HEK293 (cell line): ENCODE data around the gene SMOC1.

Experiments
- CTCF ChIA-PET: fragments of 350-600 bp; formaldehyde crosslinking; extraction: SDS; loops from one replicate; lab custom pipeline; 2021; ENCODE audit warnings: antibody characterized with exemption; lab: Yijun Ruan, JAX
- POLR2A ChIA-PET: fragments of 300-600 bp; formaldehyde crosslinking; extraction: SDS; loops from one replicate; lab custom pipeline; 2020; ENCODE audit warnings: antibody characterized with exemption, inconsistent platforms; lab: Yijun Ruan, JAX
- H3K27ac ChIP-seq: fragments of 200-500 bp; sonication (Bioruptor generic); 2 replicates; pipeline ENCODE4 v1.5.1; 2014; ENCODE audit warnings: low read depth, low read length, control low read depth, inconsistent platforms; ENCODE audit errors: extremely low read depth
- H3K36me3 ChIP-seq, 2 experiments: fragments of 200-500 bp in 1 of 2; sonication (Bioruptor generic) in 1 of 2; 1 replicate in 1 of 2; 2 replicates in 1 of 2; pipeline ENCODE4 v1.5.1; 2014 to 2017; ENCODE audit warnings: inconsistent platforms in 2 of 2, low read length in 2 of 2; ENCODE audit not compliant: control insufficient read depth in 2 of 2, insufficient read depth in 1 of 2
- H3K4me1 ChIP-seq: fragments of 200-500 bp; sonication (Bioruptor generic); 2 replicates; pipeline ENCODE4 v1.5.1; 2014; ENCODE audit warnings: mild to moderate bottlenecking, low read length, inconsistent platforms; ENCODE audit not compliant: control insufficient read depth, insufficient read depth
- H3K4me3 ChIP-seq: 2 replicates; pipeline ENCODE4 v1.5.1; 2011; ENCODE audit warnings: low read depth, mild to moderate bottlenecking, control low read depth, low read length, moderate library complexity
- H3K9me3 ChIP-seq: fragments of 200-500 bp; sonication (Bioruptor generic); 2 replicates; pipeline ENCODE4 v1.5.1; 2014; ENCODE audit warnings: low read depth, low read length, inconsistent platforms; ENCODE audit not compliant: control insufficient read depth, insufficient read depth
- ATF2 ChIP-seq: fragments of 450-650 bp; formaldehyde crosslinking; IDR thresholded peaks from 2 replicates; pipeline ENCODE4 v1.5.1; 2016; ENCODE audit warnings: missing biosample characterization, missing genetic modification characterization, low read depth
- EGR2 ChIP-seq: fragments of 450-650 bp; formaldehyde crosslinking; IDR thresholded peaks from 2 replicates; pipeline ENCODE4 v1.5.1; 2016; ENCODE audit warnings: low read depth, missing biosample characterization, missing genetic modification characterization
- HOXA7 ChIP-seq: sonication (generic); formaldehyde crosslinking; IDR thresholded peaks from 2 replicates; pipeline ENCODE4 v1.8.1; 2022; ENCODE audit warnings: missing genetic modification reagents, borderline replicate concordance
- IKZF3 ChIP-seq: fragments of 450-650 bp; IDR thresholded peaks from 2 replicates; pipeline ENCODE4 v1.5.0; 2018; ENCODE audit warnings: missing biosample characterization, mild to moderate bottlenecking, missing genetic modification characterization, moderate library complexity
- MZF1 ChIP-seq: fragments of 450-650 bp; formaldehyde crosslinking; IDR thresholded peaks from 2 replicates; pipeline ENCODE4 v1.5.1; 2017; ENCODE audit warnings: missing biosample characterization, missing genetic modification characterization, borderline replicate concordance
- ZBTB8A ChIP-seq: fragments of 450-650 bp; formaldehyde crosslinking; IDR thresholded peaks from 2 replicates; pipeline ENCODE4 v1.5.1; 2016; ENCODE audit warnings: missing biosample characterization, missing genetic modification characterization
- ZIC2 ChIP-seq: fragments of 450-650 bp; formaldehyde crosslinking; IDR thresholded peaks from 2 replicates; pipeline ENCODE4 v1.5.1; 2016; ENCODE audit warnings: missing biosample characterization, missing genetic modification characterization
- ZNF10 ChIP-seq: fragments of 450-650 bp; formaldehyde crosslinking; IDR thresholded peaks from 2 replicates; pipeline ENCODE4 v1.5.1; 2017; ENCODE audit warnings: missing biosample characterization, missing genetic modification characterization
- ZNF133 ChIP-seq: fragments of 450-650 bp; formaldehyde crosslinking; IDR thresholded peaks from 2 replicates; pipeline ENCODE4 v1.5.1; 2016; ENCODE audit warnings: missing biosample characterization, missing genetic modification characterization
- ZNF324 ChIP-seq: fragments of 450-650 bp; formaldehyde crosslinking; IDR thresholded peaks from 2 replicates; pipeline ENCODE4 v1.5.1; 2016; ENCODE audit warnings: missing biosample characterization, missing genetic modification characterization
- ZNF510 ChIP-seq: fragments of 450-650 bp; formaldehyde crosslinking; IDR thresholded peaks from 2 replicates; pipeline ENCODE4 v1.5.1; 2018; ENCODE audit warnings: mild to moderate bottlenecking, missing genetic modification characterization, missing biosample characterization; ENCODE audit not compliant: insufficient replicate concordance
- ZNF521 ChIP-seq: fragments of 450-650 bp; formaldehyde crosslinking; IDR thresholded peaks from 2 replicates; pipeline ENCODE4 v1.5.1; 2017; ENCODE audit warnings: missing biosample characterization, mild to moderate bottlenecking, missing genetic modification characterization
- ZNF585B ChIP-seq: fragments of 450-650 bp; formaldehyde crosslinking; IDR thresholded peaks from 2 replicates; pipeline ENCODE4 v1.5.1; 2016; ENCODE audit warnings: missing biosample characterization, missing genetic modification characterization
- ZNF621 ChIP-seq: fragments of 450-650 bp; formaldehyde crosslinking; IDR thresholded peaks from 2 replicates; pipeline ENCODE4 v1.5.1; 2017; ENCODE audit warnings: missing biosample characterization, missing genetic modification characterization
- ZNF658 ChIP-seq: fragments of 450-650 bp; formaldehyde crosslinking; IDR thresholded peaks from 2 replicates; pipeline ENCODE4; 2016; ENCODE audit warnings: missing biosample characterization, missing genetic modification characterization
- ZNF660 ChIP-seq: fragments of 450-650 bp; IDR thresholded peaks from 2 replicates; pipeline ENCODE4 v1.5.1; 2018; ENCODE audit warnings: missing biosample characterization, mild to moderate bottlenecking, missing genetic modification characterization
- ZNF768 ChIP-seq: fragments of 450-650 bp; formaldehyde crosslinking; IDR thresholded peaks from 2 replicates; pipeline ENCODE4 v1.5.1; 2018; ENCODE audit warnings: missing biosample characterization, mild to moderate bottlenecking, missing genetic modification characterization
- ZNF791 ChIP-seq: fragments of 450-650 bp; formaldehyde crosslinking; IDR thresholded peaks from 2 replicates; pipeline ENCODE4 v1.5.1; 2016; ENCODE audit warnings: missing biosample characterization, missing genetic modification characterization
- TF ChIP-seq, protein P1 (sequence below): fragments of 450-650 bp; formaldehyde crosslinking; IDR thresholded peaks from 2 replicates; pipeline ENCODE4 v1.5.1; 2016; ENCODE audit warnings: missing biosample characterization, missing genetic modification characterization, borderline replicate concordance
- TF ChIP-seq, protein P2 (sequence below): sonication (generic); formaldehyde crosslinking; IDR thresholded peaks from 2 replicates; pipeline ENCODE4 v1.8.1; 2022; ENCODE audit warnings: mild to moderate bottlenecking, moderate library complexity, missing genetic modification reagents

Gene SMOC1

DNA sequence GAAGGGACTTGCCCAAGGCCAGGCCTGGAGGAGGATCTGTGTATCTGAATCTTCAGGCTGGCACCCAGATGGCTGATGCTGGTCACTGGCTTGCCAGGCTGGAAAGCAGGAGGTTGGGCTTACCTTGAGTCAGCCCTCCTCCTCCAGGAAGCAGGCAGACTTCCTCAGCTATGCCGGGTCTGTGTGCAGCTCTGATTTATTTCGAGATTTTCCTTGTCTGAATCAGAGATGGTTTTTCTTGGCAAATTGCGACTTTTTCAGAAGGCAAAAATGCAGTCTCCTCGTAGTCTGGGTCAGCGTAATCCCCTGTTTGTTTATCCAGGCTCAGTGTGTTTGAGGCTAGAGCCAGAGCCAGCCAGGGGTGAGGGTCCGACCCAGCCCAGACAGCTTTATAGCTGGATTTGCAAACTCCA lies 48.9 kb downstream of the SMOC1 start (continued):
- TF ChIP-seq IKZF3 (tag by site-specific recombination) (no peak), ZNF133 (no peak), ZNF621 (tag by site-specific recombination) (no peak), ZNF660 (tag by site-specific recombination) (no peak), EGR2 (no peak), ZBTB8A (tag by site-specific recombination) (no peak), ZNF324 (tag by site-specific recombination) (no peak)

GRCh38 chr14:69930780-69931379 lies 51.7 kb downstream of the SMOC1 start:
- Histone ChIP-seq H3K4me3 (no peak overlapping the region), H3K36me3 (peaks cover 0 to 7% of the 10 kb centered on the region in 2 experiments; a peak in 1 of 3 replicates), H3K27ac (no peak overlapping the region), H3K9me3 (no peaks in the 10 kb centered on the region), H3K4me1 (no peaks in the 10 kb centered on the region)
- TF ChIP-seq ZNF133: no peak
- TF ChIP-seq ZNF521: no peak
- TF ChIP-seq, protein P1, sequence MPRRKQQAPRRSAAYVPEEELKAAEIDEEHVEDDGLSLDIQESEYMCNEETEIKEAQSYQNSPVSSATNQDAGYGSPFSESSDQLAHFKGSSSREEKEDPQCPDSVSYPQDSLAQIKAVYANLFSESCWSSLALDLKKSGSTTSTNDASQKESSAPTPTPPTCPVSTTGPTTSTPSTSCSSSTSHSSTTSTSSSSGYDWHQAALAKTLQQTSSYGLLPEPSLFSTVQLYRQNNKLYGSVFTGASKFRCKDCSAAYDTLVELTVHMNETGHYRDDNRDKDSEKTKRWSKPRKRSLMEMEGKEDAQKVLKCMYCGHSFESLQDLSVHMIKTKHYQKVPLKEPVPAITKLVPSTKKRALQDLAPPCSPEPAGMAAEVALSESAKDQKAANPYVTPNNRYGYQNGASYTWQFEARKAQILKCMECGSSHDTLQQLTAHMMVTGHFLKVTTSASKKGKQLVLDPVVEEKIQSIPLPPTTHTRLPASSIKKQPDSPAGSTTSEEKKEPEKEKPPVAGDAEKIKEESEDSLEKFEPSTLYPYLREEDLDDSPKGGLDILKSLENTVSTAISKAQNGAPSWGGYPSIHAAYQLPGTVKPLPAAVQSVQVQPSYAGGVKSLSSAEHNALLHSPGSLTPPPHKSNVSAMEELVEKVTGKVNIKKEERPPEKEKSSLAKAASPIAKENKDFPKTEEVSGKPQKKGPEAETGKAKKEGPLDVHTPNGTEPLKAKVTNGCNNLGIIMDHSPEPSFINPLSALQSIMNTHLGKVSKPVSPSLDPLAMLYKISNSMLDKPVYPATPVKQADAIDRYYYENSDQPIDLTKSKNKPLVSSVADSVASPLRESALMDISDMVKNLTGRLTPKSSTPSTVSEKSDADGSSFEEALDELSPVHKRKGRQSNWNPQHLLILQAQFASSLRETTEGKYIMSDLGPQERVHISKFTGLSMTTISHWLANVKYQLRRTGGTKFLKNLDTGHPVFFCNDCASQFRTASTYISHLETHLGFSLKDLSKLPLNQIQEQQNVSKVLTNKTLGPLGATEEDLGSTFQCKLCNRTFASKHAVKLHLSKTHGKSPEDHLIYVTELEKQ: no peak
- TF ChIP-seq, protein P2, sequence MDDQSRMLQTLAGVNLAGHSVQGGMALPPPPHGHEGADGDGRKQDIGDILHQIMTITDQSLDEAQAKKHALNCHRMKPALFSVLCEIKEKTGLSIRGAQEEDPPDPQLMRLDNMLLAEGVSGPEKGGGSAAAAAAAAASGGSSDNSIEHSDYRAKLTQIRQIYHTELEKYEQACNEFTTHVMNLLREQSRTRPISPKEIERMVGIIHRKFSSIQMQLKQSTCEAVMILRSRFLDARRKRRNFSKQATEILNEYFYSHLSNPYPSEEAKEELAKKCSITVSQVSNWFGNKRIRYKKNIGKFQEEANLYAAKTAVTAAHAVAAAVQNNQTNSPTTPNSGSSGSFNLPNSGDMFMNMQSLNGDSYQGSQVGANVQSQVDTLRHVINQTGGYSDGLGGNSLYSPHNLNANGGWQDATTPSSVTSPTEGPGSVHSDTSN (CRISPR knock-in tag): no peak
- TF ChIP-seq ZNF585B (tag by site-specific recombination): no peak
- TF ChIP-seq ZNF791: no peak
- no peak for TF ChIP-seq ZNF510 (tag by site-specific recombination)
- TF ChIP-seq ZNF658 (tag by site-specific recombination): no peak
- TF ChIP-seq ZNF10 (tag by site-specific recombination): no peak
- TF ChIP-seq ZNF768 (tag by site-specific recombination): no peak
- TF ChIP-seq MZF1: no peak
- no peak for TF ChIP-seq HOXA7
- ChIA-PET CTCF (interaction anchor here (0.7 kb wide), 1 partner anchor 94 kb away, joined by 3 read pairs; no protein-coding TSS in a partner anchor), POLR2A (no interaction called here)

GRCh38 chr14:69931960-69932359 lies 52.7 kb downstream of the SMOC1 start:
- Histone ChIP-seq H3K4me3 (no peak overlapping the region), H3K36me3 (peaks cover 0 to 7% of the 10 kb centered on the region in 2 experiments; a peak in 1 of 3 replicates), H3K4me1 (no peaks in the 10 kb centered on the region), H3K9me3 (no peaks in the 10 kb centered on the region), H3K27ac (no peak overlapping the region)
- TF ChIP-seq ZIC2 (tag by site-specific recombination) (peak; percentile 55), ATF2 (no peak)
- CTCF ChIA-PET: no interaction called here
- POLR2A ChIA-PET: no interaction called here
